K562 (cell line): ENCODE results near the gene ATM. TPM values are rescaled to one million over a fixed set of nuclear protein-coding genes. Genes with fewer than 3 reads are reported as not detected.

Experiments used
- FIP1L1 ChIP-seq: fragments of 200-400 bp; formaldehyde crosslinking; IDR thresholded peaks from 2 replicates; pipeline ENCODE4 v1.6.1; 2018; ENCODE audit warnings: mild to moderate bottlenecking, low read depth, low read length; ENCODE audit not compliant: poor library complexity, severe bottlenecking
- HDAC2 ChIP-seq: fragments of 450-650 bp; IDR thresholded peaks from 2 replicates; pipeline ENCODE4 v1.6.1; 2016; ENCODE audit warnings: mild to moderate bottlenecking
- TEAD4 ChIP-seq, 2 experiments: sonication (generic) in 1 of 2; formaldehyde crosslinking in 1 of 2; IDR thresholded peaks; 2 replicates each; pipeline versions ENCODE4 v1.6.1 to v1.8.0; 2012 to 2022; ENCODE audit warnings: borderline replicate concordance in 1 of 2, inconsistent platforms in 1 of 2, low read length in 1 of 2, mild to moderate bottlenecking in 1 of 2, missing genetic modification reagents in 1 of 2
- ZNF282 ChIP-seq: sonication (generic); formaldehyde crosslinking; IDR thresholded peaks from 2 replicates; pipeline ENCODE4 v1.8.1; 2023; ENCODE audit warnings: missing genetic modification reagents
- ZNF311 ChIP-seq: fragments of 250-450 bp; sonication (Bioruptor Pico); IDR thresholded peaks from 2 replicates; pipeline ENCODE4 v1.4.0; 2020; ENCODE audit warnings: mild to moderate bottlenecking, moderate library complexity
- ZNF584 ChIP-seq: fragments of 200-800 bp; sonication (Bioruptor generic); IDR thresholded peaks from 2 replicates; pipeline ENCODE4 v1.6.1; 2016; ENCODE audit warnings: low read depth, mild to moderate bottlenecking, missing genetic modification characterization, missing compliant biosample characterization
- polyA plus RNA-seq, 8 experiments: library from polyadenylated mRNA; depleted of rRNA in 4 of 8; stranded (reverse) in 5 of 8; unstranded in 3 of 8; fragments of >200 nt; fragmentation: Nextera tagmentation in 2 of 8; fragmentation: Illumina TruSeq in 1 of 8; extraction: Ambion mirVana in 2 of 8; extraction: Trizol in 1 of 8; gene quantifications; 2 replicates each; pipeline versions ENCODE4 v1.2.1 to v1.2.3, GENCODE V29; 2011 to 2014; ENCODE audit warnings: inconsistent platforms in 1 of 8, missing spikeins in 1 of 8
- total RNA-seq, 7 experiments: library from RNA; depleted of rRNA in 6 of 7; stranded (reverse); fragments of >200 nt in 6 of 7; fragmentation: Illumina TruSeq in 2 of 7; extraction: Trizol in 2 of 7; gene quantifications; 2 replicates each; pipeline versions ENCODE4 v1.2.1 to v1.2.3, GENCODE V29; 2011 to 2021; ENCODE audit warnings: low replicate concordance in 1 of 7
- TF ChIP-seq, protein P1 (sequence below): fragments of 450-650 bp; IDR thresholded peaks from 2 replicates; pipeline ENCODE4 v1.6.1; 2016; ENCODE audit warnings: low read depth
- TF ChIP-seq, protein P2 (sequence below): fragments of 250-450 bp; sonication (Bioruptor Pico); IDR thresholded peaks from 2 replicates; pipeline ENCODE4 v1.8.0; 2022; ENCODE audit warnings: moderate library complexity, mild to moderate bottlenecking, inconsistent platforms

ATM gene
- total and polyA plus RNA-seq, 9 of the 15 experiments (the other 6 are each of a cell fraction or from before 2014, with no cell fraction given): 8.3 to 46.8 (median 26.2) TPM

DNA sequence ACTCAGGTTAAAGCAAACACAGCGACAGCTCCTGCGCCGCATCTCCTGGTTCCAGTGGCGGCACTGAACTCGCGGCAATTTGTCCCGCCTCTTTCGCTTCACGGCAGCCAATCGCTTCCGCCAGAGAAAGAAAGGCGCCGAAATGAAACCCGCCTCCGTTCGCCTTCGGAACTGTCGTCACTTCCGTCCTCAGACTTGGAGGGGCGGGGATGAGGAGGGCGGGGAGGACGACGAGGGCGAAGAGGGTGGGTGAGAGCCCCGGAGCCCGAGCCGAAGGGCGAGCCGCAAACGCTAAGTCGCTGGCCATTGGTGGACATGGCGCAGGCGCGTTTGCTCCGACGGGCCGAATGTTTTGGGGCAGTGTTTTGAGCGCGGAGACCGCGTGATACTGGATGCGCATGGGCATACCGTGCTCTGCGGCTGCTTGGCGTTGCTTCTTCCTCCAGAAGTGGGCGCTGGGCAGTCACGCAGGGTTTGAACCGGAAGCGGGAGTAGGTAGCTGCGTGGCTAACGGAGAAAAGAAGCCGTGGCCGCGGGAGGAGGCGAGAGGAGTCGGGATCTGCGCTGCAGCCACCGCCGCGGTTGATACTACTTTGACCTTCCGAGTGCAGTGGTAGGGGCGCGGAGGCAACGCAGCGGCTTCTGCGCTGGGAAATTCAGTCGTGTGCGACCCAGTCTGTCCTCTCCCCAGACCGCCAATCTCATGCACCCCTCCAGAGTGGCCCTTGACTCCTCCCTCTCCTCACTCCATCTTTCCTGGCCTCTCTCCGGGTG is at the start of gene ATM, which contains the start of gene NPAT (continued):
- TF ChIP-seq, protein P1, sequence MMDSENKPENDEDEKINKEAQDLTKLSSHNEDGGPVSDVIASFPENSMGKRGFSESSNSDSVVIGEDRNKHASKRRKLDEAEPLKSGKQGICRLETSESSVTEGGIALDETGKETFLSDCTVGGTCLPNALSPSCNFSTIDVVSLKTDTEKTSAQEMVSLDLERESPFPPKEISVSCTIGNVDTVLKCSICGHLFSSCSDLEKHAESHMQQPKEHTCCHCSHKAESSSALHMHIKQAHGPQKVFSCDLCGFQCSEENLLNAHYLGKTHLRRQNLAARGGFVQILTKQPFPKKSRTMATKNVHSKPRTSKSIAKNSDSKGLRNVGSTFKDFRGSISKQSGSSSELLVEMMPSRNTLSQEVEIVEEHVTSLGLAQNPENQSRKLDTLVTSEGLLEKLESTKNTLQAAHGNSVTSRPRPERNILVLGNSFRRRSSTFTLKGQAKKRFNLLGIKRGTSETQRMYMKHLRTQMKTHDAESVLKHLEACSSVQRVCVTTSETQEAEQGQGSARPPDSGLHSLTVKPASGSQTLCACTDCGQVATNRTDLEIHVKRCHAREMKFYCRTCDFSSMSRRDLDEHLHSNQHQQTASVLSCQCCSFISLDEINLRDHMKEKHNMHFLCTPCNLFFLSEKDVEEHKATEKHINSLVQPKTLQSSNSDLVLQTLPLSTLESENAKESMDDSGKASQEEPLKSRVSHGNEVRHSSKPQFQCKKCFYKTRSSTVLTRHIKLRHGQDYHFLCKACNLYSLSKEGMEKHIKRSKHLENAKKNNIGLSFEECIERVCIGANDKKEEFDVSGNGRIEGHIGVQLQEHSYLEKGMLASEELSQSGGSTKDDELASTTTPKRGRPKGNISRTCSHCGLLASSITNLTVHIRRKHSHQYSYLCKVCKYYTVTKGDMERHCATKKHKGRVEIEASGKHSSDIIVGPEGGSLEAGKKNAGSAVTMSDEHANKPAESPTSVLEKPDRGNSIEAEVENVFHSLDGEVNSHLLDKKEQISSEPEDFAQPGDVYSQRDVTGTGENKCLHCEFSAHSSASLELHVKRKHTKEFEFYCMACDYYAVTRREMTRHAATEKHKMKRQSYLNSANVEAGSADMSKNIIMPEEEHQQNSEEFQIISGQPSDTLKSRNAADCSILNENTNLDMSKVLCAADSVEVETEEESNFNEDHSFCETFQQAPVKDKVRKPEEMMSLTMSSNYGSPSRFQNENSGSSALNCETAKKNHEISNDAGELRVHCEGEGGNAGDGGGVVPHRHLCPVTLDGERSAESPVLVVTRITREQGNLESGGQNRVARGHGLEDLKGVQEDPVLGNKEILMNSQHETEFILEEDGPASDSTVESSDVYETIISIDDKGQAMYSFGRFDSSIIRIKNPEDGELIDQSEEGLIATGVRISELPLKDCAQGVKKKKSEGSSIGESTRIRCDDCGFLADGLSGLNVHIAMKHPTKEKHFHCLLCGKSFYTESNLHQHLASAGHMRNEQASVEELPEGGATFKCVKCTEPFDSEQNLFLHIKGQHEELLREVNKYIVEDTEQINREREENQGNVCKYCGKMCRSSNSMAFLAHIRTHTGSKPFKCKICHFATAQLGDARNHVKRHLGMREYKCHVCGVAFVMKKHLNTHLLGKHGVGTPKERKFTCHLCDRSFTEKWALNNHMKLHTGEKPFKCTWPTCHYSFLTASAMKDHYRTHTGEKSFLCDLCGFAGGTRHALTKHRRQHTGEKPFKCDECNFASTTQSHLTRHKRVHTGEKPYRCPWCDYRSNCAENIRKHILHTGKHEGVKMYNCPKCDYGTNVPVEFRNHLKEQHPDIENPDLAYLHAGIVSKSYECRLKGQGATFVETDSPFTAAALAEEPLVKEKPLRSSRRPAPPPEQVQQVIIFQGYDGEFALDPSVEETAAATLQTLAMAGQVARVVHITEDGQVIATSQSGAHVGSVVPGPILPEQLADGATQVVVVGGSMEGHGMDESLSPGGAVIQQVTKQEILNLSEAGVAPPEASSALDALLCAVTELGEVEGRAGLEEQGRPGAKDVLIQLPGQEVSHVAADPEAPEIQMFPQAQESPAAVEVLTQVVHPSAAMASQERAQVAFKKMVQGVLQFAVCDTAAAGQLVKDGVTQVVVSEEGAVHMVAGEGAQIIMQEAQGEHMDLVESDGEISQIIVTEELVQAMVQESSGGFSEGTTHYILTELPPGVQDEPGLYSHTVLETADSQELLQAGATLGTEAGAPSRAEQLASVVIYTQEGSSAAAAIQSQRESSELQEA: peak; percentile 37; the same call in 1 of the 2 replicates
- TF ChIP-seq ZNF282 (CRISPR knock-in tag): no peak
- TF ChIP-seq, protein P2, sequence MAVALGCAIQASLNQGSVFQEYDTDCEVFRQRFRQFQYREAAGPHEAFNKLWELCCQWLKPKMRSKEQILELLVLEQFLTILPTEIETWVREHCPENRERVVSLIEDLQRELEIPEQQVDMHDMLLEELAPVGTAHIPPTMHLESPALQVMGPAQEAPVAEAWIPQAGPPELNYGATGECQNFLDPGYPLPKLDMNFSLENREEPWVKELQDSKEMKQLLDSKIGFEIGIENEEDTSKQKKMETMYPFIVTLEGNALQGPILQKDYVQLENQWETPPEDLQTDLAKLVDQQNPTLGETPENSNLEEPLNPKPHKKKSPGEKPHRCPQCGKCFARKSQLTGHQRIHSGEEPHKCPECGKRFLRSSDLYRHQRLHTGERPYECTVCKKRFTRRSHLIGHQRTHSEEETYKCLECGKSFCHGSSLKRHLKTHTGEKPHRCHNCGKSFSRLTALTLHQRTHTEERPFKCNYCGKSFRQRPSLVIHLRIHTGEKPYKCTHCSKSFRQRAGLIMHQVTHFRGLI (CRISPR knock-in tag): no peak
- TF ChIP-seq HDAC2: 0 out of 2 replicates have a peak, but pooled peaks have one; percentile 67
- TF ChIP-seq TEAD4 (IDR thresholded peaks at IDR 0.05; ENCODE audit: low read length): peak; percentile 30; the same call in 1 of the 2 replicates
- TF ChIP-seq TEAD4 (CRISPR knock-in tag; IDR thresholded peaks at IDR 0.05; ENCODE audit: borderline replicate concordance): no peak
- no peak for TF ChIP-seq ZNF311
- peak; percentile 54 for TF ChIP-seq FIP1L1
- TF ChIP-seq ZNF584: no peak
